Type B pancreatic cell (in vitro differentiated cells): ENCODE measurements around the gene UNC13B. TPM values are rescaled to one million over a fixed set of nuclear protein-coding genes. Genes with fewer than 3 reads are reported as not detected.

Experiments used
- DNase-seq: peaks from one replicate; pipeline ENCODE4 v3.0.0; 2021; ENCODE audit warnings: mixed read lengths; ENCODE audit not compliant: unreplicated experiment; ENCODE audit errors: extremely low spot score
- H3K27ac Mint-ChIP-seq: 2 replicates; pipeline ENCODE4 v1.8.0; 2021; ENCODE audit warnings: mild to moderate bottlenecking, mixed read lengths
- H3K27me3 Mint-ChIP-seq: 2 replicates; pipeline ENCODE4 v1.8.0; 2021; ENCODE audit warnings: mixed read lengths
- H3K36me3 Mint-ChIP-seq: 2 replicates; pipeline ENCODE4 v1.8.0; 2021; ENCODE audit warnings: mixed read lengths
- H3K4me1 Mint-ChIP-seq: one replicate; pipeline ENCODE4 v1.8.0; 2021; ENCODE audit warnings: mixed read lengths; ENCODE audit not compliant: unreplicated experiment
- H3K4me3 Mint-ChIP-seq: 2 replicates; pipeline ENCODE4 v1.8.0; 2021; ENCODE audit warnings: mild to moderate bottlenecking, mixed read lengths
- H3K9me3 Mint-ChIP-seq: 2 replicates; pipeline ENCODE4 v1.8.0; 2021; ENCODE audit warnings: mixed read lengths
- total RNA-seq: library from RNA; stranded (reverse); gene quantifications from 2 replicates; pipeline ENCODE4 v1.2.1, GENCODE V29; 2021; ENCODE audit warnings: low replicate concordance
- TF ChIP-seq, protein P1 (sequence below): fragments of 200-600 bp; sonication (generic); conservative IDR thresholded peaks from 2 replicates; pipeline ENCODE4 v1.5.0; 2021; ENCODE audit warnings: antibody characterized with exemption, mild to moderate bottlenecking

Gene UNC13B
- total RNA-seq, 1 donor from 2014 or later, result 48.9 TPM

DNA sequence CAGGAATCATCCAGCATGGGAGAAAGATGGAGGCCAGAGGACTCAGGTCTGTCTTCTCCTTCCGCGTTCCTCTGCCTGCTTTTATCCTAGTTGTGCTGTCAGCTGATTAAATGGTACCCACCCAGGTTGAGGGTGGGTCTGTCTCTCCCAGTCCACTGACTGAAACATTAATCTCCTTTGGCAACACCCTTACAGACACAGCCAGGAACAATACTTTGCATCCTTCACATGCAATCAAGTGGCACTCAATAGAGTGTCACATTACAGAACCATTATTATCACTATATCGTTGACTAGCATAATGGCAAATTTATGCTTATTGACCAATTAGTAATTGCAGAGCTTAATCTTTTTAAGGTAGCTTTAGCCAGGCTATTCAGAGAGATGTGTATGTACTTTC, 64.8 kb downstream of the UNC13B start:
- Mint-ChIP-seq H3K4me3 (peak overlapping the region; percentile 53), H3K36me3 (peaks cover 6% of the 10 kb centered on the region), H3K9me3 (no peaks in the 10 kb centered on the region), H3K4me1 (peaks cover 12% of the 10 kb centered on the region), H3K27me3 (no peaks in the 10 kb centered on the region), H3K27ac (peak overlapping the region; percentile 82)
- DNase-seq, result no peak
- TF ChIP-seq, protein P1, sequence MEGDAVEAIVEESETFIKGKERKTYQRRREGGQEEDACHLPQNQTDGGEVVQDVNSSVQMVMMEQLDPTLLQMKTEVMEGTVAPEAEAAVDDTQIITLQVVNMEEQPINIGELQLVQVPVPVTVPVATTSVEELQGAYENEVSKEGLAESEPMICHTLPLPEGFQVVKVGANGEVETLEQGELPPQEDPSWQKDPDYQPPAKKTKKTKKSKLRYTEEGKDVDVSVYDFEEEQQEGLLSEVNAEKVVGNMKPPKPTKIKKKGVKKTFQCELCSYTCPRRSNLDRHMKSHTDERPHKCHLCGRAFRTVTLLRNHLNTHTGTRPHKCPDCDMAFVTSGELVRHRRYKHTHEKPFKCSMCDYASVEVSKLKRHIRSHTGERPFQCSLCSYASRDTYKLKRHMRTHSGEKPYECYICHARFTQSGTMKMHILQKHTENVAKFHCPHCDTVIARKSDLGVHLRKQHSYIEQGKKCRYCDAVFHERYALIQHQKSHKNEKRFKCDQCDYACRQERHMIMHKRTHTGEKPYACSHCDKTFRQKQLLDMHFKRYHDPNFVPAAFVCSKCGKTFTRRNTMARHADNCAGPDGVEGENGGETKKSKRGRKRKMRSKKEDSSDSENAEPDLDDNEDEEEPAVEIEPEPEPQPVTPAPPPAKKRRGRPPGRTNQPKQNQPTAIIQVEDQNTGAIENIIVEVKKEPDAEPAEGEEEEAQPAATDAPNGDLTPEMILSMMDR, result no peak

GRCh38 chr9:35227284-35227683, 65.5 kb downstream of the UNC13B start:
- peaks cover 12% of the 10 kb centered on the region for H3K4me1 Mint-ChIP-seq
- H3K27ac Mint-ChIP-seq, result peak overlapping the region; percentile 82
- no peak overlapping the region for H3K4me3 Mint-ChIP-seq
- H3K27me3 Mint-ChIP-seq, result no peaks in the 10 kb centered on the region
- no peaks in the 10 kb centered on the region for H3K9me3 Mint-ChIP-seq
- H3K36me3 Mint-ChIP-seq, result peaks cover 6% of the 10 kb centered on the region
- TF ChIP-seq, protein P1, result no peak
- no peak for DNase-seq

GRCh38 chr9:35229066-35229778, 67.4 kb downstream of the UNC13B start:
- no peak for DNase-seq
- Mint-ChIP-seq H3K4me1 (peaks cover 12% of the 10 kb centered on the region), H3K27ac (peak overlapping the region; percentile 89), H3K36me3 (peaks cover 3% of the 10 kb centered on the region), H3K9me3 (no peaks in the 10 kb centered on the region), H3K4me3 (peak overlapping the region; percentile 69), H3K27me3 (no peaks in the 10 kb centered on the region)
- TF ChIP-seq, protein P1, result no peak

DNA sequence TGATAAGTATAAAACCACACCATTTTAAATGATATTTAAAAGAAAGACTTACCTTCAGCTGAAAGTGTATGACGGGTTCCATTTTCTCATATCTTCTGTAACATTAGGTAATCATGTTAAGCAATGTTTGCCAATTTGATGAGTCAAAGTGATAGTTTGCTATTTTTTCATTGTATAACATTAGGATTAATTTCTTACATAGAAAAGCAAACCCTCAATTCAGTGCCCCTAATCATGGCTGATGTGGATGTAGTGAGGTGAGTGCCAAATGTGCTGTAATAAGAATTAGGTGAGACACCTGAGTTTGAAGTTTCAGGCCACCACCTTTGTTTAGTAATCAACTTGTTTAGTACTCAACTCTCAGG, 68.0 kb downstream of the UNC13B start:
- DNase-seq, result no peak
- TF ChIP-seq, protein P1, result no peak
- no peaks in the 10 kb centered on the region for H3K9me3 Mint-ChIP-seq
- no peak overlapping the region for H3K4me3 Mint-ChIP-seq
- H3K4me1 Mint-ChIP-seq, result peaks cover 12% of the 10 kb centered on the region
- peaks cover 3% of the 10 kb centered on the region for H3K36me3 Mint-ChIP-seq
- peak overlapping the region; percentile 89 for H3K27ac Mint-ChIP-seq
- no peaks in the 10 kb centered on the region for H3K27me3 Mint-ChIP-seq

GRCh38 chr9:35232867-35233544, 71.2 kb downstream of the UNC13B start:
- Mint-ChIP-seq H3K4me1 (peaks cover 7% of the 10 kb centered on the region), H3K27ac (no peak overlapping the region), H3K4me3 (no peak overlapping the region), H3K9me3 (no peaks in the 10 kb centered on the region), H3K36me3 (peaks cover 3% of the 10 kb centered on the region), H3K27me3 (no peaks in the 10 kb centered on the region)
- TF ChIP-seq, protein P1, result no peak
- DNase-seq, result no peak
